K562 (cell line): ENCODE measurements around the gene FMOD. TPM values are rescaled to one million over a fixed set of nuclear protein-coding genes. Genes with fewer than 3 reads are reported as not detected.
A peak's percentile ranks its signal among the peaks of the same experiment; 100 is the strongest.

ENCODE experiments used
- CTCF ChIP-seq, 3 experiments: IDR thresholded peaks in 2 of 3; conservative IDR thresholded peaks in 1 of 3; 2 replicates each; pipeline ENCODE4 v1.5.1; 2011 to 2012; ENCODE audit warnings: low read length in 3 of 3, mild to moderate bottlenecking in 3 of 3, control low read depth in 2 of 3, improper control_type of control experiment in 1 of 3, inconsistent platforms in 1 of 3, low read depth in 1 of 3, mixed read lengths in 1 of 3, moderate library complexity in 1 of 3; ENCODE audit not compliant: insufficient read depth in 2 of 3
- FOXP1 ChIP-seq: sonication (generic); formaldehyde crosslinking; IDR thresholded peaks from 2 replicates; pipeline ENCODE4 v1.8.0; 2022; ENCODE audit warnings: mild to moderate bottlenecking, missing genetic modification reagents
- MGA ChIP-seq: fragments of 450-650 bp; IDR thresholded peaks from 2 replicates; pipeline ENCODE4 v1.6.1; 2016; ENCODE audit warnings: mild to moderate bottlenecking, moderate library complexity
- ZBTB33 ChIP-seq: sonication (generic); formaldehyde crosslinking; IDR thresholded peaks from 2 replicates; pipeline ENCODE4 v1.8.1; 2023; ENCODE audit warnings: mild to moderate bottlenecking, missing genetic modification reagents
- ZNF584 ChIP-seq: fragments of 200-800 bp; sonication (Bioruptor generic); IDR thresholded peaks from 2 replicates; pipeline ENCODE4 v1.6.1; 2016; ENCODE audit warnings: low read depth, mild to moderate bottlenecking, missing genetic modification characterization, missing compliant biosample characterization
- ZNF764 ChIP-seq: fragments of 250-450 bp; sonication (Bioruptor Pico); IDR thresholded peaks from 2 replicates; pipeline ENCODE4 v1.4.0; 2020; ENCODE audit warnings: low read depth, mild to moderate bottlenecking, moderate library complexity
- ZNF785 ChIP-seq: fragments of 250-450 bp; sonication (Bioruptor Pico); IDR thresholded peaks from 2 replicates; pipeline ENCODE4 v1.4.0; 2020; ENCODE audit warnings: mild to moderate bottlenecking
- polyA plus RNA-seq, 8 experiments: library from polyadenylated mRNA; depleted of rRNA in 4 of 8; stranded (reverse) in 5 of 8; unstranded in 3 of 8; fragments of >200 nt; fragmentation: Nextera tagmentation in 2 of 8; fragmentation: Illumina TruSeq in 1 of 8; extraction: Ambion mirVana in 2 of 8; extraction: Trizol in 1 of 8; gene quantifications; 2 replicates each; pipeline versions ENCODE4 v1.2.1 to v1.2.3, GENCODE V29; 2011 to 2014; ENCODE audit warnings: inconsistent platforms in 1 of 8, missing spikeins in 1 of 8
- total RNA-seq, 7 experiments: library from RNA; depleted of rRNA in 6 of 7; stranded (reverse); fragments of >200 nt in 6 of 7; fragmentation: Illumina TruSeq in 2 of 7; extraction: Trizol in 2 of 7; gene quantifications; 2 replicates each; pipeline versions ENCODE4 v1.2.1 to v1.2.3, GENCODE V29; 2011 to 2021; ENCODE audit warnings: low replicate concordance in 1 of 7
- TF ChIP-seq, protein P1 (sequence below): fragments of 250-450 bp; sonication (Bioruptor Pico); IDR thresholded peaks from 2 replicates; pipeline ENCODE4 v1.8.0; 2021; ENCODE audit warnings: moderate library complexity, mild to moderate bottlenecking, inconsistent platforms

The FMOD gene
- total and polyA plus RNA-seq, 9 of the 15 experiments (the other 6 are each of a cell fraction or from before 2014, with no cell fraction given) = 0.03 to 0.13 (median 0.03) TPM; not detected in 6

- TF ChIP-seq CTCF (IDR thresholded peaks at IDR 0.05 in 2 of 3, conservative IDR thresholded peaks at IDR 0.05 in 1 of 3; ENCODE audit: insufficient read depth in 2 of 3, low read depth in 1 of 3, low read length in 3 of 3) (peak; percentile 58 to 78 (median 75); a peak in 5 of 6 replicates), ZBTB33 (CRISPR knock-in tag) (peak; percentile 95), MGA (peak; percentile 99), ZNF764 (CRISPR knock-in tag) (no peak), FOXP1 (CRISPR knock-in tag) (peak; percentile 35; the same call in 1 of the 2 replicates), ZNF785 (CRISPR knock-in tag) (no peak), ZNF584 (CRISPR knock-in tag) (no peak)
- TF ChIP-seq, protein P1, sequence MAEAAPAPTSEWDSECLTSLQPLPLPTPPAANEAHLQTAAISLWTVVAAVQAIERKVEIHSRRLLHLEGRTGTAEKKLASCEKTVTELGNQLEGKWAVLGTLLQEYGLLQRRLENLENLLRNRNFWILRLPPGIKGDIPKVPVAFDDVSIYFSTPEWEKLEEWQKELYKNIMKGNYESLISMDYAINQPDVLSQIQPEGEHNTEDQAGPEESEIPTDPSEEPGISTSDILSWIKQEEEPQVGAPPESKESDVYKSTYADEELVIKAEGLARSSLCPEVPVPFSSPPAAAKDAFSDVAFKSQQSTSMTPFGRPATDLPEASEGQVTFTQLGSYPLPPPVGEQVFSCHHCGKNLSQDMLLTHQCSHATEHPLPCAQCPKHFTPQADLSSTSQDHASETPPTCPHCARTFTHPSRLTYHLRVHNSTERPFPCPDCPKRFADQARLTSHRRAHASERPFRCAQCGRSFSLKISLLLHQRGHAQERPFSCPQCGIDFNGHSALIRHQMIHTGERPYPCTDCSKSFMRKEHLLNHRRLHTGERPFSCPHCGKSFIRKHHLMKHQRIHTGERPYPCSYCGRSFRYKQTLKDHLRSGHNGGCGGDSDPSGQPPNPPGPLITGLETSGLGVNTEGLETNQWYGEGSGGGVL (CRISPR knock-in tag) = no peak
Measured at GRCh38 chr1:203327684-203328457, 23.1 kb downstream of the FMOD start (continued).
